Measurements from ENCODE around the gene RPL18.
"Not testable (repeated sequence)": the region's sequence is repeated elsewhere in the genome, so short reads cannot be mapped to it uniquely, and the experiment has no call there.

The RPL18 gene

GRCh38 chr19:48611872-48612271 lies 7.1 kb downstream of the RPL18 start:
- DNase-seq = no peak

DNA sequence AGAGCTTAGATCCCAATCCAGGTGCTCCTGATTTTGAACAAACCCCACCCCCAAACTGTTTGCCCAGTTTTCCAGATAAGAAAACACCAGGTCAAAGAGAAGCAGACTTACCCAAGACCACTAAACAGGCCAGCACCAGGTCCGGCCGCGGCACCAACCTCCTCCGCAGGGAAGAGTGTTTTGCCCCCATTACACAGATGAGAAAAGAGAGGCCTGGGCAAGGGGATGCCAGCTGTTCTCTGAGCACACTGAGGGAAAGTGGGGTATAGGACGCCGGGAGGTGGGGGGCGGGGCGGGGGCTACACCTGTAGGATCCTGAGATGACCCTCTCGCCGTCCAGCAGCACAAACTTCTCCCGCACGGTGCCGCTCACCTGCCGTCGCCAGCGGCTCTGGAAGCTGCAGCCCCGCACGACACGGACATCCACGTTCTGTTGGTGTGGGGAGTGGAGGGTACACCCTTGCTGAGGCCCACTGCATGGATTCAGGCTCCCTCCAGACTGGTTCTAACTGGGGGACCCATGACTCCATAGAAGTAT lies 9.3 kb downstream of the RPL18 start:
- no peak for DNase-seq

- no peak for DNase-seq
Observed at GRCh38 chr19:48608798-48609263, 10.1 kb downstream of the RPL18 start.

- no peak for DNase-seq
Observed at GRCh38 chr19:48607359-48607755, 11.6 kb downstream of the RPL18 start.

DNA sequence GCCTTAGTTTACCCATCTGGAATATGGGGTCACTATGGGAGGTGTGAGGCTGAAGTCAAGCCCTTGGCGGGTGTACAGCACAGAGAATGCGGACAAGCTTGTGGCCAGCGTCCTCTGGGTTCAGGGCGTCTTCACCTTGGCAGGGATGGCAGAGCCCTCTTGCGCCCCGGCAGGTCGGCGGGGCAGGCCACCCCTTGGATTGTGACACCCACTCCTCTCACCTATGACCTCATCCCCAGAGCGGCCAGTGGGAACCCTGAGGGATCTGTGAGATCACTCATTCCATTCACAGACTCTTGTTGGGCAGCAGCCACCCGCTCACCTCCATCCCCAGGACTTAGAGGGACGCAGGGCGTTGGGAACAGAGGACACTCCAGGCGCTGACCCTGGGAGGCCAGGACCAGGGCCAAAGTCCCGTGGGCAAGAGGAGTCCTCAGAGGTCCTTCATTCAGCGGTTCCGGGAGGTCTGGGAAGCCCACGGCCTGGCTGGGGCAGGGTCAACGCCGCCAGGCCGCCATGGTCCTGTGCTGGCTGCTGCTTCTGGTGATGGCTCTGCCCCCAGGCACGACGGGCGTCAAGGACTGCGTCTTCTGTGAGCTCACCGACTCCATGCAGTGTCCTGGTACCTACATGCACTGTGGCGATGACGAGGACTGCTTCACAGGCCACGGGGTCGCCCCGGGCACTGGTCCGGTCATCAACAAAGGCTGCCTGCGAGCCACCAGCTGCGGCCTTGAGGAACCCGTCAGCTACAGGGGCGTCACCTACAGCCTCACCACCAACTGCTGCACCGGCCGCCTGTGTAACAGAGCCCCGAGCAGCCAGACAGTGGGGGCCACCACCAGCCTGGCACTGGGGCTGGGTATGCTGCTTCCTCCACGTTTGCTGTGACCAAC lies 12.3 kb downstream of the RPL18 start, which contains the start of gene SPACA4:
TSS of gene SPACA4 (plus strand) at position 280 of the 896 bp plus-strand sequence. CDS start at position 517, 237 bp downstream.
- no peak for DNase-seq

DNA sequence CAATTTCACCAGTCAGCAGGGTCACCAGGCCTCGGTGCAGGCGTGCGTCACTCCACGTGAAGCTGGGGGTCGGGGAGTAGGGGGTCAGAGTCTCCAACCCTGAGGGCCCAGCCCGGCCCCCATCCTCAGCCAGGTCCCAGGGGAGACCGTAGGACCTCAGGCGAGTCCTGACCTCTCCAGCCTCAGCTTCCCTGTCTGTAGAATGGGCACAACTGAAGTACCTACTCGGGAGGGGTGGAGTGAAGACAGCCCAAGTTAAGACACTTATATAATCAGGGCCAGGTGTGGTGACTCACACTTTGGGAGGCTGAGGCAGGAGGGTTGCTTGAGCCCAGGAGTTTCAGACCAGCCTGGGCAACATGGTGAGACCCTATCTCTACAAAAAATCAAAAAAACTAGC lies 15.1 kb downstream of the RPL18 start:
- DNase-seq = no peak

DNA sequence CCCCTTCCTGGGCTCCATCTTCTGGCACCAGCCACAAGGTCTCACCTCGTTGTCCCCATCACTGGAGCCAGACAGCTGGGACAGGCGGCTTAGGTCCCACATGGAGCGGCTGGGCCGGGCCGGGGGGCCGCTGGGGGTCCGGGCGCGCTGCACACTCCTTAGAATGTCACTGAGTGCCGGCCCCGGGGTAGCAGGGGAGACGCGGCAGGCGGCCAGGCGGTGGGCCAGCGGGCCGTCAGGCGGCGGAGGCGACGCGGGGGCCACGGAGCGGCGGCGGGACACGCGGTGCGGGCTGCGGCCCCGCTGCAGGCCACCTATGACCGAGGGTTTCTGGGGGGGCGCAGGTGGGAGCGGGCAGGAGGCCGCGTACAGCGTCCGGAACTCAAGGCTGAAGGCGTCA lies 15.5 kb downstream of the RPL18 start:
- no peak for DNase-seq

- no peak for DNase-seq
Observed at GRCh38 chr19:48603001-48603400, 16.0 kb downstream of the RPL18 start.

DNA sequence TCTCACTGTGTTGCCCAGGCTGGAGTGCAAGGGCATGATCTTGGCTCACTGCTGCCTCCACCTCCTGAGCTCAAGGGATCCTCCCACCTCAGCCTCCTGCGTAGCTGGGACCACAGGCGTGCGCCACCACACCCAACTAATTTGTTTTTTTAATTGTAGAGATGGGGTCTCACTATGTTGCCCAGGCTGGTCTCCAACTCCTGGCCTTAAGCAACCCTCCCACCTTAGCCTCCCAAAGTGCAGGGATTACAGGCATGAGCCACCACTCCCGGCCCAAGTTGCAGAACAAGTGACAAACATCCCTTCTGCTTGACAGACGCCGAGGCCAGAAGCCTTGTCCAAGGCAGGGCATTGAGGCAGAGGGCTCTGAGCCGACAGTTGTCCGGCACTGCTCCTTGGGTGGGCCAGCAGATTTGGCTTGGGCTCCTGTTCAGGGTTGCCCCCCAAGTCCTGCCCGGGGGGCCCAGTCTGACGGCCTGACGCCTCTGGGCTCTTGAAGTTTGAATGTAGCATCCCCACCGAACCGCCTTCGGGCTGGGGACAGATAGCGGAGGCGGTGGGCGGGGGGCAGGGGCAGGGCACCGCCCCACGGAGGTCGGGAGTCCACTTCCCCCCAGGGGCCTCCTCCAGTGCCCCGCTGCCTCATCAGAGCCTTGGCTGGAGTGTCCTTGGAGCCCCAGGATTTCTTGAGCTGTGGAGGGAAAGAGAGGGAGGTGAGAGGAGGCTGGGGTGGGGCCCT lies 18.1 kb downstream of the RPL18 start:
- DNase-seq = no peak

- no peak for DNase-seq
Observed at GRCh38 chr19:48598996-48599700, 19.8 kb downstream of the RPL18 start.

- no peak for DNase-seq
Observed at GRCh38 chr19:48596679-48597465, 22.1 kb downstream of the RPL18 start.

GRCh38 chr19:48596237-48596636 lies 22.7 kb downstream of the RPL18 start:
- no peak for DNase-seq

- no peak for DNase-seq
Observed at GRCh38 chr19:48595833-48596232, 23.1 kb downstream of the RPL18 start.

- no peak for DNase-seq
Observed at GRCh38 chr19:48595171-48595570, 23.8 kb downstream of the RPL18 start.

GRCh38 chr19:48591021-48591420 lies 28.0 kb downstream of the RPL18 start:
- no peak for DNase-seq

- no peak for DNase-seq
Observed at GRCh38 chr19:48588670-48589401, 30.1 kb downstream of the RPL18 start.

DNA sequence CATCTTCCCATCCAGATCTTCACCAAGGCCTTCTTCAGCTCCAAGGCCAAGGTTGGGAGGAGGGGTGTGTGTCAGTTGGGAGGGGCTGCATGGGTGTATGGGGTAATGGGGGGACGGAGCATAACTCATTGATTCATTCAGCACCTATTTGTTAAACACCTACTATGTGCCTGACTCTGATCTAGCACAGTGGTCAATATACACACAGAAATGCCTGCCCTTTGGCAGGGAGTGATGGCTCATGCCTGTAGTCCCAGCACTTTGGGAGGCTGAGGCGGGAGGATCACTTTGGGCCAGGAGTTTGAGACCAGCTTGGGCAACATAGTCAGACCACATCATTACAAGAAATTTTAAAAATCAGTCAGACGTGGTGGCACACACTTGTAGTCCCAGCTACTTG lies 31.6 kb downstream of the RPL18 start:
- DNase-seq = no peak

DNA sequence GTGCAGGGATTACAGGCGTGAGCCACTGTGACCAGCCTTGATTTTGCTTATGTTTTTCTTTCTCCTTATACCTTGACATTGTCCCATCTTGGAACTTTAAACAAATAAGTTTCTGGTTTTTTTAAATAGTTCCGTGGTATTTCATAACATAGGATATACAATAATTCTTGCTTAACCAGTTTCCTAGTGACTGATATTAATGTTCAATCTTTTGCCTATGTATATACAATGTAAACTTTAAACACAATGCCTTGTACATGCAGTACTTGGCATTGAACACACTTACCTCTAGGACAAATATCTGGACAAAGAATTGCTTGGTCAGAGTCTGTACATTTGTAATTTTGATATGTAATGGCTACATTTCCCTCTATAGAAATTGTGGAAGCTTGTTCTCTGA lies 36.8 kb downstream of the RPL18 start:
- DNase-seq = no peak

- no peak for DNase-seq
Observed at GRCh38 chr19:48578891-48579290, 40.1 kb downstream of the RPL18 start.

- not testable (repeated sequence) for DNase-seq
Observed at GRCh38 chr19:48577908-48578307, 41.1 kb downstream of the RPL18 start.

DNA sequence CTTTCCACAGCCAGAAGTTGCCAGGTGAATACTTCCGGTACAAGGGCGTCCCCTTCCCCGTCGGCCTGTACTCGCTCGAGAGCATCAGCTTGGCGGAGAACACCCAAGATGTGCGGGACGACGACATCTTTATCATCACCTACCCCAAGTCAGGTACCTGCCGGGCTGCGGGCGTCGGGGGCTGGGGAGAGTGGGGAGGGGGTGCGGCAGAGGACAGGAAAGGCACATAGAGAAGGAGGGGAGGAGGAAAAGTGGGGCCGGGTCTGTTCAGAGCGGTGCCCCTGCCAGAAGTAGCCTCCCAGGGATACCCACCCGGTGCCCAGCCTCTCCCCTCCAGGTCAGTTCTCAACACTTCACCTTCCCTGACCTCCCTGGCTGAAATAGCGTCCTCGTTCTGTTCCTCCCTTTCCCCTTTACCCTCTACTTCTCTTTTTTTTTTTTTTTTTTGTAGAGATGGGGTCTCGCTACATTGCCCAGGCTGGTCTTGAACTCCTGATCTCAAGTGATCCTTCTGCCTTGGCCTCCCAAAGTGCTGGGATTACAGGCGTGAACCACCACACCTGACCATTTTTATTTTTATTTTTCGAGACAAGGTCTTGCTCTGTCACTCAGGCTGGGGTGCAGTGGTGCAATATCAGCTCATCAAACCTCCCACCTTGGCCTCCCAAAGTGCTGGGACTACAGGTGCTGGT lies 42.9 kb downstream of the RPL18 start:
- DNase-seq = no peak

Data from cortex of kidney (tissue), 1 donor.